SU-DHL-6 (cell line): ENCODE measurements around the gene SHC3.

Source experiments
- H2AFZ ChIP-seq: fragments of 200-600 bp; sonication (generic); 2 replicates; pipeline ENCODE4 v1.6.1; 2014; ENCODE audit warnings: low read depth, mild to moderate bottlenecking, moderate library complexity, mixed read lengths, antibody characterized with exemption, low read length; ENCODE audit not compliant: severe bottlenecking
- H3F3A ChIP-seq: fragments of 200-600 bp; shearing (Covaris generic); 2 replicates; pipeline ENCODE4 v1.6.0; 2016; ENCODE audit warnings: antibody characterized with exemption, mild to moderate bottlenecking; ENCODE audit not compliant: insufficient read depth
- H3K27ac ChIP-seq: fragments of 200-600 bp; sonication (generic); 2 replicates; pipeline ENCODE4 v1.5.1; 2016; ENCODE audit warnings: low read depth, mild to moderate bottlenecking, low read length, moderate library complexity, mixed read lengths
- H3K27me3 ChIP-seq: fragments of 200-600 bp; sonication (generic), shearing (Covaris generic); 2 replicates; pipeline ENCODE4 v1.6.0; 2014; ENCODE audit warnings: mild to moderate bottlenecking, low read length
- H3K36me3 ChIP-seq: fragments of 200-600 bp; sonication (generic); 2 replicates; pipeline ENCODE4 v1.6.1; 2014; ENCODE audit warnings: mild to moderate bottlenecking, low read length, mixed read lengths
- H3K4me2 ChIP-seq: fragments of 300-600, 200-600 bp; shearing (Covaris generic), sonication (generic); 2 replicates; pipeline ENCODE4 v1.6.0; 2014; ENCODE audit warnings: low read length, low read depth, mild to moderate bottlenecking; ENCODE audit not compliant: poor library complexity, severe bottlenecking
- H3K4me3 ChIP-seq: fragments of 200-600 bp; sonication (generic); 2 replicates; pipeline ENCODE4 v1.5.1; 2014; ENCODE audit warnings: antibody characterized with exemption, low read length, mild to moderate bottlenecking, mixed read lengths; ENCODE audit not compliant: insufficient read depth, poor library complexity, severe bottlenecking
- H3K79me2 ChIP-seq: fragments of 200-600 bp; sonication (generic); 2 replicates; pipeline ENCODE4 v1.6.1; 2014; ENCODE audit warnings: mild to moderate bottlenecking, low read length, moderate library complexity; ENCODE audit not compliant: insufficient read depth
- H3K9ac ChIP-seq: fragments of 200-600 bp; sonication (generic); 2 replicates; pipeline ENCODE4 v1.7.0; 2014; ENCODE audit warnings: mild to moderate bottlenecking, low read length
- H3K9me2 ChIP-seq: fragments of 200-600 bp; sonication (generic); replicated peaks from 2 replicates; pipeline ENCODE4 v1.6.1; 2014; ENCODE audit warnings: low read length; ENCODE audit not compliant: insufficient read depth
- H3K9me3 ChIP-seq: fragments of 200-600 bp; sonication (generic); 2 replicates; pipeline ENCODE4 v1.6.1; 2014; ENCODE audit warnings: low read length, mixed read lengths; ENCODE audit not compliant: insufficient read depth
- H4K20me1 ChIP-seq: fragments of 200-600 bp; sonication (generic); 2 replicates; pipeline ENCODE4 v1.6.1; 2014; ENCODE audit warnings: low read depth, mild to moderate bottlenecking, antibody characterized with exemption, low read length, moderate library complexity, mixed read lengths
- EZH2phosphoT487 ChIP-seq: fragments of 200-600 bp; sonication (generic), shearing (Covaris generic); conservative IDR thresholded peaks from 2 replicates; pipeline ENCODE4 v1.6.1; 2018; ENCODE audit warnings: mild to moderate bottlenecking, antibody characterized with exemption, low read length, moderate library complexity, mixed read lengths
- TF ChIP-seq, protein P1 (sequence below): fragments of 200-600 bp; sonication (generic); IDR thresholded peaks from one replicate; pipeline ENCODE4 v1.5.1; 2017; ENCODE audit warnings: antibody characterized with exemption, mild to moderate bottlenecking, low read length, moderate library complexity; ENCODE audit not compliant: insufficient read depth, poor library complexity, severe bottlenecking

Gene SHC3

DNA sequence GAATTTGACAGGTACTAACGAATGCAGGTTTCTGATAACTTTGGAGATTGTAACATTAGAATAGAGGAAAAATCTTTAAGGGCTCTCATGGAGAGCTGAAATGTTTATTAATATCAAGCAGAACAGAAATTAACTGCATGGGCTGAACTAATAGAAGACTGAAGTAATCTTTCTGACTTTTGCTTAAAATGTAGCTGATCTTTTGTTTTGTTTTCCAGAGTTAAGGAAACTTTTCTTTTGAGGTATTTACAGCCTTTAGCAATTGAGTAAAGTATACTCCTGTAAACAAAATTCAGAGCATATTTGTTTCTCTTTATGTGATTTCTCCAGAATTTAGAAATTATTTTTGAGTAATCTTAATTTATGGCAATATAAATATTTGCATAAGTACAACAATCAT lies 43.9 kb downstream of the SHC3 start:
- H3K4me2 ChIP-seq = no peak overlapping the region
- TF ChIP-seq EZH2phosphoT487 = no peak
- TF ChIP-seq, protein P1, sequence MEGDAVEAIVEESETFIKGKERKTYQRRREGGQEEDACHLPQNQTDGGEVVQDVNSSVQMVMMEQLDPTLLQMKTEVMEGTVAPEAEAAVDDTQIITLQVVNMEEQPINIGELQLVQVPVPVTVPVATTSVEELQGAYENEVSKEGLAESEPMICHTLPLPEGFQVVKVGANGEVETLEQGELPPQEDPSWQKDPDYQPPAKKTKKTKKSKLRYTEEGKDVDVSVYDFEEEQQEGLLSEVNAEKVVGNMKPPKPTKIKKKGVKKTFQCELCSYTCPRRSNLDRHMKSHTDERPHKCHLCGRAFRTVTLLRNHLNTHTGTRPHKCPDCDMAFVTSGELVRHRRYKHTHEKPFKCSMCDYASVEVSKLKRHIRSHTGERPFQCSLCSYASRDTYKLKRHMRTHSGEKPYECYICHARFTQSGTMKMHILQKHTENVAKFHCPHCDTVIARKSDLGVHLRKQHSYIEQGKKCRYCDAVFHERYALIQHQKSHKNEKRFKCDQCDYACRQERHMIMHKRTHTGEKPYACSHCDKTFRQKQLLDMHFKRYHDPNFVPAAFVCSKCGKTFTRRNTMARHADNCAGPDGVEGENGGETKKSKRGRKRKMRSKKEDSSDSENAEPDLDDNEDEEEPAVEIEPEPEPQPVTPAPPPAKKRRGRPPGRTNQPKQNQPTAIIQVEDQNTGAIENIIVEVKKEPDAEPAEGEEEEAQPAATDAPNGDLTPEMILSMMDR = no peak
- no peak overlapping the region for H3K9ac ChIP-seq
- H3K36me3 ChIP-seq = no peaks in the 10 kb centered on the region
- H4K20me1 ChIP-seq = no peaks in the 10 kb centered on the region
- H3K27ac ChIP-seq = no peak overlapping the region
- H3K9me3 ChIP-seq = peaks cover 14% of the 10 kb centered on the region; the same call in 1 of the 2 replicates
- no peaks in the 10 kb centered on the region for H3K79me2 ChIP-seq
- no peaks in the 10 kb centered on the region for H3K27me3 ChIP-seq
- no peaks in the 10 kb centered on the region for H3F3A ChIP-seq
- no peak overlapping the region for H2AFZ ChIP-seq
- no peaks in the 10 kb centered on the region; the same call in 1 of the 2 replicates for H3K9me2 ChIP-seq
- H3K4me3 ChIP-seq = no peak overlapping the region

DNA sequence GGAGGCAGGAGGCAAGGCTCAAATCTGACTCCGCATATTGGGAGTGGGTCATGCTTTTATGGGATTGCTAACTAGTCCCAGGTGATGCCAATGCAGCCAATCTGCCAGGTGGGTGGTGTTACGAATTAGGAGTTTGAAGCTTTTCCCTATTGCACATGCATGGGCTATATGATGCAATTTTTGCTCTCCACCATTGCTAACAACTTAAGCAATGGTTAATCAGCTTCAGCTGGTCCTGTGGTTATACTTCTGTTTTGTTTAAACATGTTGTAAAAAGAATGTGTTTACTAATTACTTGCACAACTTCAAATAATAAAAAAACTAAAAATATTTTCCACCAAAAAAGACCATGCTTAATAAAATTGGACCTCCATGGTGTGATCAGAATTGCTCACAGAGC lies 55.7 kb downstream of the SHC3 start:
- Histone ChIP-seq H3K27me3 (no peaks in the 10 kb centered on the region), H2AFZ (no peak overlapping the region), H3K27ac (no peak overlapping the region), H3K4me2 (no peak overlapping the region), H3K9me2 (no peaks in the 10 kb centered on the region), H3F3A (no peaks in the 10 kb centered on the region), H3K9me3 (no peaks in the 10 kb centered on the region), H3K4me3 (no peak overlapping the region), H3K36me3 (no peaks in the 10 kb centered on the region), H4K20me1 (no peaks in the 10 kb centered on the region), H3K79me2 (no peaks in the 10 kb centered on the region), H3K9ac (no peak overlapping the region)
- TF ChIP-seq, protein P1 = no peak
- no peak for TF ChIP-seq EZH2phosphoT487

DNA sequence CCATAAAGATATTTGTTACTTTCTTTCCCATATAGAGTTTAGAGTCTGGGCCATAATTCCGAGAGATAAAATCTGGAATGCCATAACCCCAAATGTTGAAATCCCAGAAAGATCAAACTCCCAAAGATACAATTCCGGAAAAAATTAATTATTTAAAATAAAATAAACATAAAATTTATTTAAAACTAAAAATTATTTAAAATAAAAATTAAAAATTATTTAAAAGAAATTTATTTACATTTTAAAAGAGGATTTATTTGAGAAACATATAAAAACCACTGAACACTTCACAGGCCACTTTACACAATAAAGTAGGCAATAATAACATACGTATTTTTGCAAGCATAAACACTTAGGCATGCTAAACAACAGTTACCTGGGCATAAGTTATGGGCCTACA lies 57.9 kb downstream of the SHC3 start:
- Histone ChIP-seq H3K27me3 (no peaks in the 10 kb centered on the region), H3K4me3 (no peak overlapping the region), H3K9me3 (no peaks in the 10 kb centered on the region), H4K20me1 (no peaks in the 10 kb centered on the region), H3K4me2 (no peak overlapping the region), H3F3A (no peaks in the 10 kb centered on the region), H3K36me3 (no peaks in the 10 kb centered on the region), H3K9ac (no peak overlapping the region), H3K79me2 (no peaks in the 10 kb centered on the region), H2AFZ (no peak overlapping the region), H3K9me2 (no peaks in the 10 kb centered on the region), H3K27ac (no peak overlapping the region)
- TF ChIP-seq, protein P1 = no peak
- TF ChIP-seq EZH2phosphoT487 = no peak

DNA sequence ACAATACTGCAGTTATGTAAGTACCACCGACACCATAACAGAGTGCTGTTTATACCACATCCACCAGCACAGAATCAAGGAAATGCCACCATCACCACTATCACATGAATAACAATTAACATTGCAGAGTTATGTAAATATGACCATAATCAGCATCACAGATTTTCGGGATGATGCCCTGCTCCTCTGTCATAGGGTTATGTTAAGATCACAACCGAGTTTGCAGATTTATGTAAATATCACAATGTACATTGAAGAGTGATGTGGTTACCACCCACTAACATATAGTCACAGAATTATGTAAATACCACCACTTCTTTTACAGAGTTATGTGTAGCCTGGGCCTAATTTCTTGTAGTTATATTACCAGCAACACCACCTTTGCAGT lies 61.8 kb downstream of the SHC3 start:
- H3K4me2 ChIP-seq = no peak overlapping the region
- H3K9me2 ChIP-seq = no peaks in the 10 kb centered on the region
- H3K9me3 ChIP-seq = no peaks in the 10 kb centered on the region
- no peaks in the 10 kb centered on the region for H3K79me2 ChIP-seq
- no peaks in the 10 kb centered on the region for H3F3A ChIP-seq
- H3K27me3 ChIP-seq = no peaks in the 10 kb centered on the region
- no peak overlapping the region for H3K4me3 ChIP-seq
- H3K36me3 ChIP-seq = no peaks in the 10 kb centered on the region
- no peak overlapping the region for H2AFZ ChIP-seq
- no peak overlapping the region for H3K9ac ChIP-seq
- no peak for TF ChIP-seq EZH2phosphoT487
- TF ChIP-seq, protein P1 = no peak
- H4K20me1 ChIP-seq = no peaks in the 10 kb centered on the region
- H3K27ac ChIP-seq = no peak overlapping the region
